WTC11 (cell line): ENCODE results near the gene RRAGD.

Source experiments
- ATF1 ChIP-seq: sonication (generic); formaldehyde crosslinking; IDR thresholded peaks from 2 replicates; pipeline ENCODE4 v1.8.1; 2023; ENCODE audit warnings: mild to moderate bottlenecking, moderate library complexity, missing genetic modification reagents
- ATF2 ChIP-seq: sonication (generic); formaldehyde crosslinking; IDR thresholded peaks from 2 replicates; pipeline ENCODE4 v1.8.1; 2022; ENCODE audit warnings: low read depth, missing genetic modification reagents, borderline replicate concordance
- ATF3 ChIP-seq: sonication (generic); formaldehyde crosslinking; conservative IDR thresholded peaks from 2 replicates; pipeline ENCODE4 v1.8.1; 2022; ENCODE audit warnings: mild to moderate bottlenecking, missing genetic modification reagents
- CREB1 ChIP-seq: sonication (generic); formaldehyde crosslinking; IDR thresholded peaks from 2 replicates; pipeline ENCODE4 v1.8.0; 2023; ENCODE audit warnings: mild to moderate bottlenecking, missing genetic modification reagents
- CTCF ChIP-seq: fragments of 200-600 bp; IDR thresholded peaks from 2 replicates; pipeline ENCODE4 v1.8.0; 2022; ENCODE audit warnings: antibody characterized with exemption
- FOXK1 ChIP-seq: sonication (generic); formaldehyde crosslinking; IDR thresholded peaks from 2 replicates; pipeline ENCODE4 v1.8.0; 2022; ENCODE audit warnings: mild to moderate bottlenecking, moderate library complexity, missing genetic modification reagents
- MXD4 ChIP-seq: fragments of 250-450 bp; sonication (Bioruptor Pico); IDR thresholded peaks from 2 replicates; pipeline ENCODE4 v1.8.0; 2021; ENCODE audit warnings: mild to moderate bottlenecking, moderate library complexity, borderline replicate concordance
- TEAD4 ChIP-seq: sonication (generic); formaldehyde crosslinking; IDR thresholded peaks from 2 replicates; pipeline ENCODE4 v1.8.0; 2022; ENCODE audit warnings: mild to moderate bottlenecking, missing genetic modification reagents
- USF2 ChIP-seq: sonication (generic); formaldehyde crosslinking; IDR thresholded peaks from 2 replicates; pipeline ENCODE4 v1.8.1; 2023; ENCODE audit warnings: mild to moderate bottlenecking, missing genetic modification reagents, moderate library complexity

GRCh38 chr6:89368107-89368506 is 44.0 kb downstream of the RRAGD start:
- TF ChIP-seq ATF1 (CRISPR knock-in tag) (no peak), CTCF (peak; percentile 66; the same call in 1 of the 2 replicates), USF2 (CRISPR knock-in tag) (no peak), ATF3 (CRISPR knock-in tag) (no peak), CREB1 (no peak), MXD4 (CRISPR knock-in tag) (no peak), TEAD4 (CRISPR knock-in tag) (no peak), ATF2 (no peak), FOXK1 (no peak)
